ENCODE results near the gene IGSF5. TPM values are rescaled to one million over a fixed set of nuclear protein-coding genes. Genes with fewer than 3 reads are reported as not detected.
A peak's percentile ranks its signal among the peaks of the same experiment; 100 is the strongest.
"Not testable (repeated sequence)": the region's sequence is repeated elsewhere in the genome, so short reads cannot be mapped to it uniquely, and the experiment has no call there.

The IGSF5 gene
- polyA plus RNA-seq, 1 donor = 1.3 TPM

DNA sequence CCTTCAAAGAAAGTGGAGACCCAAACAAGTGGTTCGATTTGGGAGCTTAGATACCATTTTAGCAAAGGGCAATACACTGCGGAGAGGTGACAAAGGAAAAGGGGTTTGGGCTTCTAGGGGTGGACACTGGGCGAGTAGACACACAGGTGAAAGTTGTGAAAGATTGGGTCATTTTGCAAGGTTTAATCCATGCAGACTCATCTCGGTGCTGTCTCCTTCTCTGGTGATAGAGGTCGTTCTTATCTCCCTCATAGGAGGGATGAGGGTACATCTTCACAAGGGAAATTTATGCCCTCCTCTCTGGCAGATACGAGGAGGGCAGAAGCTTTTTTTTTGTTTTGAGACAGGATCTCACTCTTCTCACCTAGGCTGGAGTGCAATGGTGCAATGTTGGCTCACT, 6.4 kb upstream of the IGSF5 start:
- no peak for DNase-seq

DNA sequence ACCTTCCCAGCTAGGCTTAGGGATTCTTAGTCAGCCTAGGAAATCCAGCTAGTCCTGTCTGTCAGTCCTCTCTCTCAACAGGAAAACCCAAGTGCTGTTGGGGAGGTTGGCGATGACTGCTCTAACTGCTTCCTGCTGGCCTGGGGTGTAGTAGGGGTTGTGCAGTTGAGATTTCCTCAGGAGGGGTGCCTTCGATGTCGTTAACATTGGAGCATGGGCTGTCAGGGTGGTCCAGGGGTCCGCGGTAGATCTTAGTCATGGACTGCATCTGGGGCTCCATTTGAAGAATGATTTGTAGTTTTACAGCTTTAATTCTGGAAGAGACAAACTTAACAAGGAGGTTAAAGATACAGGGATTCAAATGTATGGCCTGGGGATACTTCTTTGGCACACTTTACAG, 5.5 kb upstream of the IGSF5 start:
- not testable (repeated sequence) for DNase-seq

DNA sequence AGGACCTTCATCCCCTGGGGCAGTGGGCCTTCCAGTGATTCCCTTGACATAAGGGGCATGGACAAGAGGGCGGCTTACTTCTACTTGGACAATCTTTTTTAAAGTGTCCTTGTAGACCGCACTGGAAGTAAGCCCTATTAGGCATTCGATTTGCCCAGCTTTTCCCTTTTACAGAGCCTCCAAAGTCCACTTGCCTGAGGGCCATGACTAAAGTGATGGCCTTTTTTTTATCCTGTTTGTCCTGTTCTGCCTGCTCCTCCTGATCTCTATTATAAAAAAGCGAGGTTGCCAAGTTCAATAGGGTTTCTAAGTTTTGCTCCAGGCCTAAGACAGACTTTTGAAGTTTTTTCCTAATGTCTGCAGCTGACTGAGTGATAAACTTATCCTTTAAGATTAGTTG, 2.4 kb upstream of the IGSF5 start:
- DNase-seq = not testable (repeated sequence)

DNA sequence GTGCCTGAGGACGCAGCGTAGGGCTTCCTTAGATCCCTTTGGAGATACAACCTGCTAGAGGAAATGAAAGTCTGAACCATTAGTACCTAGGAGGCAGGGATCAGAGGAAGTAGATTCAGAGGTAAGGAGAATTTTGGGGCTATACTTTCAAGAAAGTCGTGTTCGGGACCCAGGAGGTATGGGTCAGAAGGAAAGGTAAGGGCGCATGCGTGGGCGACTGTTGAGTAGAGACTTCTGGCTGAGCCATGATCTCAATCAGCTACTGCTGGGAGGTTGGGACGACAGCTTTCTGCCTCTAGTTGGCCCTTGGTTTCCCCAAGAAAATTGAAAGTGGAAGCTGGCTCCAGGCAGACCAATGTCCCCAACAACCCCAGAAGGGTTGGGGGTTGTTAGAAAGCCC, 349 bp downstream of the IGSF5 start:
- not testable (repeated sequence) for DNase-seq

DNA sequence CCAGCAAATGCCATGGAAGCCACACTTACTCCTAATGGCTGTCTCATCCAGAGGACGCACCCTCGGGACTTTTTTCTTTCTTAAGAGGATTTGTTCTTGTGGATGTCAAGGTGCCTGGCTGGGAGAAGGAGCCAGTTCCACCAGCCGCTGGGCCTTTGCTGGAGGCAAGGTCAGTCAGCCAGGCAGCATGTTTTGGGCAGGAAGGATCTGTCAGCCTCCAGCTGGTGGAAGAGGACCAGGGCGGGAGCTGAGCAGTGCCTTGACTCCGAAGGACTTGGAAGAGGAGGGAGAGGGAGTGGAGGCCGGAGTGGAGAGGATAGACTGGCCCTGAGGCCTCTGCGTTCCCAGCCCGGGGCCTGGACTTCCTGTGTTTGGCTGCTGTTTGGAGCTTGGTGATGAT, 5.7 kb downstream of the IGSF5 start:
- no peak for DNase-seq

DNA sequence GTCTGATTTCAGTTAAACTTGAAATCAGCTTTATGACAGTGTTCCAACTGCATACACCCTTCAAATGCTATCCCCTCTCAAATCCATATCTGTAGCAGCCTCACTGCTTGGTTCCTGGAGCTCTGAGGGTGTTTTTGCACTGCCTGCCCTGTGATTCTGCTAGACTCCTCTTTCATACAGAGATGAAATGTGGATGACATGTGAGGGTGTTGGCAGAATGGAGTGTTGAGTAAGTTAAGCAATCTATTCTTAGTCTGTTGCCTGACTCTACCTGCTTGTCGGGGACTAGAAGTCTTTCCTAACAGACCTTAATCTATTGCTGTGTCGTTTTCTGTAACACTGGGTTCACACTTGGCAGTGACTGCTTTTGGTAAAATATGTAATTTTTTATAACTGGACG, 9.8 kb downstream of the IGSF5 start:
- DNase-seq = no peak

DNA sequence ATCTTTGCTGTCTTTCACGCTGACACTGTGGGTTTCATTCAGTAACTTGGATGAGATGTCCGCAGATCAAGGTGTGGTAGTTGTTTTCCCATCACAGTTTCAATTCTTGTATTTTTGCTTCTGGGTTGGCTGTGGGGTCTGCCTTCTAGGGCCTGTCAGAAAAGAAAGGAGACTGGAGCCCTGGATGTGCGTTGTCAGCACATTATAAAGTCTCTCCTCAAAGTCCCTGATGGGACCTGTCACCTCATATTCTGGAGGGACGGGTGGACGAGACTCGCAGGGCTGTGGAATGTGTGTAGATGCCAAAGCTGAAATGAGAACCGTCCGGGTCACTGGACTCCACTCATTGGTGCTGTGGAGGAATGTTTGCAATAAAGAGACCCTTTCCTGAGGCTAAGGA, 11.3 kb downstream of the IGSF5 start:
- DNase-seq = no peak

DNA sequence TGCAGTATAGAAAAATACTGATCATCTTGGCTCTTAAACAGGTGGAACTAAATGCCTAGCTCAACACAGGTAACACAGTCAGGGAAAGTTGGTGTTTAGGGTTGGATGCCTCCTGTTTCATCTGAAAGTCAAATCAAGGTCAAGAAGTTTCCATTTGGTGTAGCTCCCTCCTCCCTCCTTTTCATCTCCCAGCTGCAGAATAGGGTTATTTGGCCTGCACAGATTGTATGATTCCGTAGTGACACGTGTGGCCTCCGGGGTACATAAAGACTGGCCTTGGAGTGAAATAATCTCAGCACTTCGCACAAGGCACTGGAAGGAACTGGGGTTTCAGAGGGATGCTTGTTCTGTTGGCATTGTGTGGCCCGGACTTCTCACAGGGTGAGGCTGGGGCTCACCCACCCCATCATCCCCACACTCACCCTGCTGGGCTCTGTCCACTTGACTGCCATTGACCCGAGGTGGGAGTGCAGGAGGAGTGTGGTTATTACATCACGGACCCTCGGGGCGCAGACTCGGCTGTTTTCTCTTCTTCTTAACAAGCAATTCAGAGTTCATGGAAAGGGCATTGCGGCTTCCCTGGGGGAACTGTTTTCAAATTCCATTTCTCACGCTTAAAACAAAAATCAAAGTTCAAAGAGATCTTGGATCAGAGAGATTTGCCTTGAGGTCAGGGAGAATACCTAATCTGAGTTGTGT, 18.4 kb downstream of the IGSF5 start:
- DNase-seq = peak; percentile 32

DNA sequence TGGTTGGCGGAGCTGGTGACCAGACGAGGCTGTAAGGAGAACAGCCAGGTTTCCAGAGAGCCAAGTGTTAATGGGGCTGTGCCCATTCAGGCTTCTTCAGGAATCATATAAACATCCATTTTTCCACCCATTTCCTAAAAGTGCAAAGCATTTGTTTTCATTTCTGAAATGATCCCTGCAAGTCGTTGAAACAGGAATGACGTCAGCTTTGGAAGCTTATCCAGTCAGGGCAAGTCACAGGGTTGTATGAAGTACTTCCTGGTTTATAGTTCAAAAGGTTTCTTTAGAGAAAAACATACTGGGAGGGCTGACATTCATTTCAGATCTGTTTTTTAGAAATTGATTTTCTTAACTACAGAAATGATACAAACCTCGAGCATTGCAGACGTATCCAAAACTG, 29.2 kb downstream of the IGSF5 start:
- DNase-seq = no peak

DNA sequence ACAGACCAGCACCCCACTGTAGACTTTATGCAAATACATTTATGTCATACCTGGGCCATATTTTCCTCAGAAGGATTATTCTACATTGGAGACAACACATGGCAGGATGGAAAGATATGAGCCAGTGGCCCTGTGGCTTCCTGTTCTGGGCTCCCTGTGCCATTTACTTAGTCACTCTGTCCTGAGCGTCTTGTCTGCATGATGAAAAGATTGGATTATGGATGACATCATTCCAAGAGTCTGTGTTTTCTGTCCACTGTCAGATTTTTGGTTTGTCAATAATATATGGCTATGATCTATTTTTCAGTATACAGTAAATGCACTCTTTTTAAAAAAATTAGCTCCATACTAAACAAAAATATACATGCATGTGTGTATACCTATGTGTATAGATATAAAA, 30.8 kb downstream of the IGSF5 start:
- no peak for DNase-seq

DNA sequence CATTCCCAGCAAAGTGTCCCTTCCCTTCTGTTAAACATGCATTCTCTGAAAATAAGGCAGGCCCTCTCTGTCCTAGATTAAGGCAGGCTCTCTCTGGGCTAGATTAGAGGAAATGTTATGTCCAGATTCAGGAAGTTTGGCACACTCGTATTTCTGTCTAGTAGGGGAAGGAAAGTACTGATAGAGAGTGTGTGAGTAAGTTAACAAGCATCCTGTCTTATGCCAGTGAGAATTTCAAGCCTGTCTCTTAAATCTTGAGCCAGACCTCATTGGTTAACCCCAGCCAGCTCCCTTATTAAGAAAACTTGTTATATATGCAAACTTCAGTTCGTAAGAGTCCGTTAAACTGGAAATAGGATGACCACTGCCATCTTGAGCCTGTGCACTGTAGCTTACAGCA, 31.6 kb downstream of the IGSF5 start:
- DNase-seq = no peak

DNA sequence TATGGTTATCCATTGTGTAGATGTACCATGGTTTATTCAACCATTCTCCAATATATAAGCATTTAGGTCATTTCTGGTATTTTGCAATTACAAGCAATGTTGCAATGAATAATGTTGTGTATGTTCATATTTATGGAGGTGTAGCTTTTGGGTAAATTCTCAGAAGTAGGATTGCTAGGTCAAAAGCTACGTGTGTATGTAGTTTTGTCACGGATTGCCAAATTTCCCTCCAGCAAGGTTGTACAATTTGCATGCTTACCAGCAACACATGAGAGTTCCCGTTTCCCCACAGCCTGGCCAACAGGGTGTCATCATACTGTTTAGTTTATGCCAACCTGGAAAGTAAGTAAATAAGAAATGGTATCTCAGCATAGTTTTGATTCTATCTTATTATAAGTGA, 36.3 kb downstream of the IGSF5 start:
- DNase-seq = no peak

DNA sequence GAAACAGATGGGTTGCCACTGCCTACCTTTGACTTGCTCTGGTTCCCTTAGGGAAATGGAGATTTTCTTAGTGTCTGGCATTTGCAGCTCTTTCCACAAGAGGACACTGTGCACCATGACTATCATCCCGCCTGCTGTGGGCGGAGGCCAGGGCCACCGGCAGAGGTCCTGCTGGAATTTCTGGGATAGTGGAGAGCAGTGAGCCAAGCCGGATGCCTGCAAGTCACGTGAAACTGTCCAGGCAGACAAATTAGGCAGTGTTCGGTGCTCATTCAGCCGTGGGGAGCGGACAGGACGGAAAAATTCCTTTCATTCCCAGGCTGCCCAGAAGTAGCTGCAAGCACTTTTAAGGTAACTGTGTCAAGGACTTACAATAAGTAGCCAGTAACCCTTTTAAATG, 43.4 kb downstream of the IGSF5 start:
- DNase-seq = peak; percentile 91

DNA sequence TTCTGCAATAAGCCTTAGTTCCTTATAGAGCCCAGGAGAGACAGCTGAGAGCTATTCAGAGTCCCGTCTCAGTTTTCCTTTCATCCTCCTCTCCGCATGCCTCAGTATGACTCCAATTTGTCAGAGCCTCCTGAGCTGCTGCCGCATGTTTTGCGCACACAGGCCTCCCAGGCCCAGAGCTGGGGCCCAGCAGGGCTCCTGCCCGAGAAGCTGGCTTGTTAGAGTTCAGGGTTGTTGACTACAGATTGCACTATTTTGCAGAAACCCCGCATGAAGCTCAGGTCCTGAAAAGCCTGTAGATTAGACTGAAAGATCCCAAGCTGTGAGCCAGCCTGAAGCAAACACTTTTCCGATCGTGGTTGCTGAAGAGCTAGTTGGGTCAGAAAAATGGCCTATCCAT, 51.5 kb downstream of the IGSF5 start:
- no peak for DNase-seq

DNA sequence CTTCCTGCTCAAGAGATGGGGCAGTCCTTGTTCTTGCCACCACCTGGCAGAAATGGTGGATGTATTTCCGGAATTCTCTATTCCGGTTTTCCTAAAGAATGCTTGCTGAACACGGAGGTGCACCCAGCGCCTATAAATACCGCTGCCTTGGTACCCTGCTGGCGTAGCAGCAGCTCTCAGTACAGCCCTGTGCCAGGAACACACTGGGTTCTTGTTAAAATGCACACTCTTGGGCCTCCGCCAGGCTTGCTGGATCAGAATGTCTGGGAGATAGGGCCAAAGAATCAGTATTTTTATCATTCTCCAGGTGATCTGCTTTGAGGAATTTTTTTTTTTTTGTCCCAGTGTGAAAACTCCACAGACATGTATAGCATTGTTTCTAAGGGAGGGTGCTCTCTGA, 54.2 kb downstream of the IGSF5 start:
- DNase-seq = no peak

DNA sequence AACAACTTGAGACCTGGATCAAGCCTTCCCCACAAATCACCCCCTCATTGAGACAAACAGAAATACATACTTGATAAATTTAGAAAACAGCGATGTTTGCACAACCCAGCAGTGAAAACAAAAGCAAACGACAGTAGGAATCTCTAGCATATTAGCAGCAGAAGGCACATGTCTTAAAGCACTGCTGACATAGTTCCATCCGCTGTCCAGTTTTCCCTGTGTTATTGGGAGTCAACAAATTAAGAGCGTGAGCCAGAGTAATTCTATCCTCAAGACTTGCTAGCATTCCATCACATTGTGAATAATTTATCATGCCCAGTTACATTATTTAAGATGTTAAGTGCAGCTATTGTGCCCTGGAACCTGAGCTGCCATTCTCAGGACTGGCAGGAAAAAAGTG, 55.3 kb downstream of the IGSF5 start:
- DNase-seq = no peak

DNA sequence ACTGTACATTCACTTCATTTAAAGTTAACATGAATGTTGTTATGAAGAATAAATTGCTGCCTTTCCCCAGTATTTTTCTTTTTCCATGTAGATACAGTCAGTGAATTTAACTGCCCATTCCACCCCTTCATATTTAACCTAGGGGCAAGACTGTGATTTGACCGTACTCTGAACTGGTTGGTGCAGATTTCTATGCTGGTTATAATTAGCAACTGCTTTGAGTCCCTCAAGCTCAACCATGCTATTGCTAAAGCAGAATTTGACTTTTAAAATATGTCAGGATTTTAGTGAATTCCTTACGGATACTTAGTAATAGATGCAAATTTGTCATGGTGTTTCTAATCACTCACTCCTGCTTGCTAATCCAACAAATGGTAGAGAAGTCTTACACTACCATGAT, 57.2 kb downstream of the IGSF5 start:
- DNase-seq = no peak

DNA sequence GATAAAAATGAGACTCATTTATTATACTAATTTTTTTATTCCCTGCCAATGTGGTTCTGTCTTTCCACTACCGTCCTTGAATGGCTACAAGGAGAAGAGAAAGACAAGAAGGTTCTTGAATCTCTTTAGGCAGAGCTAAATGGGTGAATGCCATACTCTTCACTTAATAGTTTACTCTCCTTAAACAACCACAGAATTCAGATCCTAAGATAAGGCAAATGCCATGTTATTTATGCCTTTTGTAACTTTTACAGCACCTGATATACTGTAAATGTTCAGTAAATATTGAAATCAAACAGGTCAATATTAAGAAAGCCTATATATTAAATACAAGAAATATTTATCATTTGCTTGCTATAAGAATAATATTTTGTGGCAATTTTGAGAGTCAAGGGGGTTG, 58.4 kb downstream of the IGSF5 start:
- DNase-seq = no peak

DNA sequence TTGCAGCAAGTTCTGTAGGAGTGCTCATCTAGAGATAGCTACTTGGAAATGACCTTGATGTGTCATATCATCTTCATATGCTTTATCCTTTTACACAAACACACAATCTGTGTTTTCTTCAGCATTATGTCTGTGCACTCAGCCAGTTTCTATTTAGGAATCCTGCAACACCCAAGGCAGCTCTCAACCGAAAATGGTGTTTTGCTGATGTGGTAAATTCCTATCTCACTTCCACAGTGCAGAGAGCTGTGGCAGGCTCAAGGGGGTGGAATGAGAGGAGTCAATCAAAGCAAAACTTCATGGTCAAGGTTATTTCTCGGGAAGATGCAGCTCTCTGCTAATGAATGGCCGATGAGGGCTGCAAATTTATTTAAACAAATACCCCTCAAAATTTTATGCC, 59.3 kb downstream of the IGSF5 start:
- DNase-seq = no peak

DNA sequence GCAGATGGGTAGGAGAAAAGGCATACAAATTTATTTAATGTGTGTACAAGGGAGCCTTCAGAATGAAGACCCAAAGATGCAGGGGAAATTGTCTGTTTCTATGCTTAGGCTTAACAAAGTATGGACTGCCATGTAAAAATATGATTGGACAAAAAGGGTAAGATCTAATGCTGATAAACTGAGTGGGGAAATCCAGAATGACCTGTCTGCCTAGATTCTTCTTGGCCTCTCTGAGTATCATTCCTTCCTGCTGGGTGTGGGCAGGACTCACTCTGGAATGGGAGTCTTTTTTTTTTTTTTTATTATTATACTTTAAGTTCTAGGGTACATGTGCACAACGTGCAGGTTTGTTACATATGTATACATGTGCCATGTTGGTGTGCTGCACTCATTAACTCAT, 61.0 kb downstream of the IGSF5 start:
- DNase-seq = no peak

DNA sequence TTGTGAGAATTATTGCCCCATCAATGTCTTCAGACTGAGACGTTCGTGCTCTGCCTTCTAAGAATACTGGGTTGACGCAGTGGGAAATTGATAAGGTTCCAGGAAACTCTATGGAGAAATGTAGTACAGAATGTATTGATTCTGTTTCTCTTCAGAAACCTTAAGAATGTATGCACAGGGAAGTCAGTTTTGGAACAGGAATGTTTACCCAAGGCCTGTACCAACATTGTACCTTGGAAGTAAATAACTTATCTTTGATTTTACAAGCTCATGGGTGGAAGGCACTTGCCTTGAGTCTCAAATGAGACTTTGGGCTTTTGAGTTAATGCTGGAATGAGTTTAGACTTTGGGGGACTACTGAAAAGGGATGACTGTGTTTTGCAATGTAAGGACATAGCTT, 62.8 kb downstream of the IGSF5 start:
- DNase-seq = no peak

DNA sequence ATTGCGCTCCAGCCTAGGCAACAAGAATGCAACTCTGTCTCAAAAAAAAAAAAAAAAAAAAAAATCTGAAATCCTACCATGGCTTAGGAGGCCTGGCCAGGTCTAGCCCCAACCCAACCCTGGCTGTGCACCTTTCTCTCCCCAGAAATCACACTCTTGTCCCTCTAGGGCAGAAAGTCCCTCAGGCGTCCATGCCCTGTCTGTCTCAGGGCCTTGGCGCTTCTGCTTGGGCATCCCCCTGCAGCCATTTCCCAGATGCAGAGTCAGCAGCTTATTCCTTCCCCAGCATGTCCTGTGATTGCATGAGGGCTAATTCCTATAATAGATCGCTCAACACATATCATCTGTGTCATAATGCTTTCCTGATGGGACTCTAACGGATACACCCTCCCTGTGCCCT, 65.0 kb downstream of the IGSF5 start:
- DNase-seq = no peak

DNA sequence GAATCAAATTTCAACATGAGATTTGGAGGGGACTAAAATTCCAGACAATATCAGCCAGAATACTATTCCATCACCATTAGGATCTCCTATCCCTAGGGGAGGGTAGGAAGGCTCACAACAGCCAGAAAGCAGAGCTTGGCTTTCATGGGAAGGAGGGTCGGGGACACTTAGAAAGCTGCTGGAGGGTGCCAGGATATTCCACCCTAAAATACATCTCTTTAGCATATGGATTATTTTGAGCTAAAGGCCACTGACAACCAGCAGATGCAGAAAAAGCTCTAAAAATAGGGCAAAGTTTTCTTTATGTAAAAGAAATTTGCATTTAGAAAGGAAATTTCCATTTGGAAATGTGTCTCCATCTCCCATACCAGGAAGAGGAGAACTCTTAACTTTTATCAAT, 68.0 kb downstream of the IGSF5 start:
- DNase-seq = no peak

DNA sequence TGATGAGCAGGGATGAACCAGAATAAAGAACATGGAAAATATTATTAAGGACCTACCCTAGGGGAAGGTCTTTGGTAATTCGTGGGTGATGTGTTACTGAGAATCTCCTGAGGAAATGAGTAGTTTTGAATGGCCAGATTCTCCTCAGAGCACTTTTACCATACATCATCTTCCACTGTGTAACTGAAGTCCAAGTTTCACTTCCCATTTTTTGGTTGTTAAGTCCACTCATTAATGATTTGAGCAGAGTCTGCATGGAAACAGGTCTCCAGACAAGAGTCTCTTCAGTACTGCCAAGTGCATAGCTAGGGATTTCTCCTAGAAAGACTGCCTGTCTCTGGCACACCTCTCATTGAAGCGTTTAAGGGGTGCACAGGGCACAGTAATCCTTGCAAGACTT, 73.6 kb downstream of the IGSF5 start:
- DNase-seq = no peak

DNA sequence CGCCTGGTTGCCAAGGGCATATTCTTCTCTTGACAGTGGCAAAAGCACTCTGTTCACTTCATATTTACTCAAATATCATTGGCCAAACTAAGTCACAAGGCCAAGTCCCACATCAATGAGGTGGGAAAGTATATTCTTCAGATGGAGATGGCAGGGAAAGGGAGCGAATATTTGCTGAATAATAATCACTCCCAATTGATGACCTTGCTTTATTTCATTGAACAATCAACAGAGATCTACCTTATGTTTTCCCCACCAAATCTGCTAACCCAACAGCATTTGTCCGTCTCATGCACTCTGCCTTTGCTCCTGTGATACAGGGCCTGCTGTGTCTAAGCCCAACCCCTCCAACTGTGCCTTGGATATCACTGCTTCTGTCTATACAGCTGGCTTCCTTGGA, 77.1 kb downstream of the IGSF5 start:
- no peak for DNase-seq

All from left kidney (tissue), 2 donors.